GM12873 (cell line): ENCODE data around the gene TPGS1.

Source experiments
- CTCF ChIP-seq: IDR thresholded peaks from 2 replicates; pipeline ENCODE4 v1.5.1; 2012; ENCODE audit warnings: low read depth, mild to moderate bottlenecking, moderate library complexity, low read length, control low read depth; ENCODE audit not compliant: insufficient read depth; ENCODE audit errors: missing control alignments

The TPGS1 gene

GRCh38 chr19:461721-462551 lies 45.4 kb upstream of the TPGS1 start:
- no peak for TF ChIP-seq CTCF

- no peak for TF ChIP-seq CTCF
Measured at GRCh38 chr19:463483-464207, 43.7 kb upstream of the TPGS1 start.

GRCh38 chr19:464208-464545 lies 43.1 kb upstream of the TPGS1 start:
- no peak for TF ChIP-seq CTCF

GRCh38 chr19:465056-465816 lies 42.1 kb upstream of the TPGS1 start:
- TF ChIP-seq CTCF: no peak

GRCh38 chr19:467554-467953 lies 39.7 kb upstream of the TPGS1 start:
- no peak for TF ChIP-seq CTCF

- TF ChIP-seq CTCF: no peak
Measured at GRCh38 chr19:468587-469256, 38.6 kb upstream of the TPGS1 start.
